ENCODE results near the gene PPP2R3B. TPM values are rescaled to one million over a fixed set of nuclear protein-coding genes. Genes with fewer than 3 reads are reported as not detected.

The PPP2R3B gene
- polyA plus RNA-seq, 1 donor (not counting 4 experiments of a cell fraction or from before 2014, with no cell fraction given), result 6.6 TPM

GRCh38 chrX:367349-367748, 19.4 kb downstream of the PPP2R3B start:
- Histone ChIP-seq H3K4me3 (ENCODE audit: control insufficient read depth in 2 of 3, extremely low read depth in 1 of 3, insufficient read depth in 2 of 3, low read depth in 1 of 3, low read length in 3 of 3) (no peak overlapping the region), H3K4me2 (ENCODE audit: control insufficient read depth, extremely low read depth, insufficient read depth, low read depth, low read length) (no peak overlapping the region), H3K36me3 (ENCODE audit: control insufficient read depth in 2 of 2, extremely low read depth in 1 of 2, insufficient read depth in 2 of 2, low read length in 2 of 2) (no peaks in the 10 kb centered on the region), H3K4me1 (ENCODE audit: control insufficient read depth, extremely low read depth, insufficient read depth, low read length) (no peaks in the 10 kb centered on the region), H3K27me3 (ENCODE audit: control insufficient read depth, extremely low read depth, insufficient read depth, low read length) (peaks cover 2% of the 10 kb centered on the region), H3K9me1 (ENCODE audit: control insufficient read depth, extremely low read depth, insufficient read depth, low read length) (no peaks in the 10 kb centered on the region), H3K9me3 (ENCODE audit: control insufficient read depth, low read depth, low read length) (peaks cover 7% of the 10 kb centered on the region), H3K27ac (ENCODE audit: control insufficient read depth, insufficient read depth, low read length) (no peak overlapping the region), H3K9ac (ENCODE audit: control insufficient read depth, extremely low read depth, insufficient read depth, low read length) (no peak overlapping the region), H3K79me2 (ENCODE audit: control insufficient read depth, insufficient read depth, low read length) (no peaks in the 10 kb centered on the region), H2AFZ (ENCODE audit: control insufficient read depth, low read length) (no peak overlapping the region), H4K20me1 (ENCODE audit: control insufficient read depth, extremely low read depth, insufficient read depth, low read length) (no peaks in the 10 kb centered on the region)
- FAIRE-seq (no peak), DNase-seq (ENCODE audit: low read depth, low spot score) (no peak)
- dilution Hi-C loops (cut with MboI; ENCODE audit: extremely low pct_ligation_motif_present, low sequenced_read_pairs), result no loop called here
- TF ChIP-seq EZH2 (IDR thresholded peaks at IDR 0.05; ENCODE audit: low read length) (no peak), CTCF (optimal IDR thresholded peaks at IDR 0.05 in 1 of 3, IDR thresholded peaks at IDR 0.05 in 1 of 3, conservative IDR thresholded peaks at IDR 0.05 in 1 of 3; ENCODE audit: extremely low read depth in 1 of 3, insufficient read depth in 2 of 3, low read length in 3 of 3) (no peak)

- Histone ChIP-seq H3K27ac (ENCODE audit: control insufficient read depth, insufficient read depth, low read length) (no peak overlapping the region), H3K9ac (ENCODE audit: control insufficient read depth, extremely low read depth, insufficient read depth, low read length) (no peak overlapping the region), H3K4me3 (ENCODE audit: control insufficient read depth in 2 of 3, extremely low read depth in 1 of 3, insufficient read depth in 2 of 3, low read depth in 1 of 3, low read length in 3 of 3) (no peak overlapping the region), H4K20me1 (ENCODE audit: control insufficient read depth, extremely low read depth, insufficient read depth, low read length) (no peaks in the 10 kb centered on the region), H3K4me2 (ENCODE audit: control insufficient read depth, extremely low read depth, insufficient read depth, low read depth, low read length) (no peak overlapping the region), H3K9me3 (ENCODE audit: control insufficient read depth, low read depth, low read length) (peaks cover 13% of the 10 kb centered on the region), H2AFZ (ENCODE audit: control insufficient read depth, low read length) (no peak overlapping the region), H3K27me3 (ENCODE audit: control insufficient read depth, extremely low read depth, insufficient read depth, low read length) (no peaks in the 10 kb centered on the region), H3K36me3 (ENCODE audit: control insufficient read depth in 2 of 2, extremely low read depth in 1 of 2, insufficient read depth in 2 of 2, low read length in 2 of 2) (peaks cover 3% of the 10 kb centered on the region in 2 experiments), H3K4me1 (ENCODE audit: control insufficient read depth, extremely low read depth, insufficient read depth, low read length) (no peaks in the 10 kb centered on the region), H3K79me2 (ENCODE audit: control insufficient read depth, insufficient read depth, low read length) (no peaks in the 10 kb centered on the region), H3K9me1 (ENCODE audit: control insufficient read depth, extremely low read depth, insufficient read depth, low read length) (no peaks in the 10 kb centered on the region)
- no peak for FAIRE-seq
- dilution Hi-C loops (cut with MboI; ENCODE audit: extremely low pct_ligation_motif_present, low sequenced_read_pairs), result no loop called here
- DNase-seq (ENCODE audit: low read depth, low spot score), result no peak
- no peak for TF ChIP-seq EZH2 (IDR thresholded peaks at IDR 0.05; ENCODE audit: low read length)
- TF ChIP-seq CTCF (optimal IDR thresholded peaks at IDR 0.05 in 1 of 3, IDR thresholded peaks at IDR 0.05 in 1 of 3, conservative IDR thresholded peaks at IDR 0.05 in 1 of 3; ENCODE audit: extremely low read depth in 1 of 3, insufficient read depth in 2 of 3, low read length in 3 of 3), result no peak
Measured at GRCh38 chrX:363621-364375, 22.9 kb downstream of the PPP2R3B start.
